ENCODE data around the gene CEP20.
"Not testable (repeated sequence)": the region's sequence is repeated elsewhere in the genome, so short reads cannot be mapped to it uniquely, and the experiment has no call there.

CEP20 gene

DNA sequence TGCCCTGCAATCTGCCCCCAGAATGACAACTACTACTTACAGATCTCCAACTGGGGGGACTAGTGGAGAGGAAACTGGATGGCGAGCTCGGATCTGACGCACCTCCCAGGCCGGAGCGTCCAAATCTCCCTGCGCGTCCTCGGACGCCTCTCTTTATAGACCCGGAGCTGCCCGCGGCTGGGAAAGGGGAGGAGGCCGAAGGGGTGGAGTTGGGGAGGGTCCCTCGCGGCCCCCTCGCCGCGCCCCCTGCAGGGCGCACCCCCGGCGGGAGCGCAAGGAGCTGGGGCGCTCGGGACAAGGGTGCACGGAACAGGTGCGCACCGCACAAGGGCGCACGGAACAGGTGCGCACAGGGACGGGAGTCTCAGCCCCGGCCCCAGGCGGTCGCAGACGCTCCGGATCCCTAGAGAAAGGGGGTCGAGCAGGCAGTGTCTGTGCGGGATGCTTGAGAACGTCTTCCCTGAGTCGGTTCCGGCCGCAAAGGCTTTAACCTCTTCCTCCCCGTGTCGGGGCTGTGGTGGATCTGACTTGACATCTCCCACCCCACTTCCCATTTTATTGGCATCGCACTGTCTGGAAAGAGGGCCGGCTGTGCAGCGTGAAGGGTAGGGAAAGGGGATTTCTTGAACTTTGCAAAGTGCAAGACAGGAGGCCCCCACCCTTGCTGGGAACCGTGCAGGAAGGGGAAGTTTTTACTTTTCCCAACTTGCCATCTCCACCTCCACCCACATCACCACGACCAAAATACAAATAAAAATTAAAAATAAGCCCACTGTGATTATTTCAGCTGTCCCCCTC, 31.3 kb downstream of the CEP20 start, which contains the start of gene MYH11:
TSS of gene MYH11 (minus strand) at position 128 of the 798 bp plus-strand sequence. CDS start 18,776 bp downstream, outside the sequence.
- no peak for DNase-seq

DNA sequence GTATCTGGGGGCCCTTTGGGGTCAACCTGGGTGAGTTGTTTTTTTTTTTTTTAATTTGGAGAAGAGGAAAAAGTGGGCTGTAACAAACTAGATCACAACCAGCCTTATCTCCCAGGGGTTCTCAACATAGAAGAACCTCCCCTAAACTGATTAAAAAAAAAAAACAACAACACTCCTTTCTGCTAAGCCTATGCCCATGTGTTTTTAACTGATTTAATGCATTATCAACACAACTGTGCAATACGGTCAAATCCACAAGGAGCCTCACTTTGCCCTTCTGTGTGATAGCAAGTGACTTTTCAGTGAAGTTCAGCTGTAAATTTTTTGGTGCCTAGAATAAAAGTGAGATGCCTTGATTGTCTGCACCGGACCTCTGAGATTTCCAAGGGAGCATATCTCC, 32.2 kb downstream of the CEP20 start:
- DNase-seq, result no peak

DNA sequence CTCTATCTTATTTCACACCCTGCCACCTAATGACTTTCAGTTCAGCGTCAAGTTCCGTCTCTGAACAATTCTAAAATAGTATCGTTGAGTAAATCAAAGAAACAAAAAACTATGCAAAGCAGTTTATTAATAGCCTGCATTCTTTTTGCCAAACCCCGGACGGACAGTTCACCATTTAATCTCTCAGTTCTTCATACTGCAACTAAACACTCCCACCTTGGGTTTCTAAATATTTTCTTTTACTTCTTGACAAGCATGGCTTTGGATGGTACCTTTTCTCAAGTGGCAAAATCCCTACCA, 32.7 kb downstream of the CEP20 start:
- no peak for DNase-seq

DNA sequence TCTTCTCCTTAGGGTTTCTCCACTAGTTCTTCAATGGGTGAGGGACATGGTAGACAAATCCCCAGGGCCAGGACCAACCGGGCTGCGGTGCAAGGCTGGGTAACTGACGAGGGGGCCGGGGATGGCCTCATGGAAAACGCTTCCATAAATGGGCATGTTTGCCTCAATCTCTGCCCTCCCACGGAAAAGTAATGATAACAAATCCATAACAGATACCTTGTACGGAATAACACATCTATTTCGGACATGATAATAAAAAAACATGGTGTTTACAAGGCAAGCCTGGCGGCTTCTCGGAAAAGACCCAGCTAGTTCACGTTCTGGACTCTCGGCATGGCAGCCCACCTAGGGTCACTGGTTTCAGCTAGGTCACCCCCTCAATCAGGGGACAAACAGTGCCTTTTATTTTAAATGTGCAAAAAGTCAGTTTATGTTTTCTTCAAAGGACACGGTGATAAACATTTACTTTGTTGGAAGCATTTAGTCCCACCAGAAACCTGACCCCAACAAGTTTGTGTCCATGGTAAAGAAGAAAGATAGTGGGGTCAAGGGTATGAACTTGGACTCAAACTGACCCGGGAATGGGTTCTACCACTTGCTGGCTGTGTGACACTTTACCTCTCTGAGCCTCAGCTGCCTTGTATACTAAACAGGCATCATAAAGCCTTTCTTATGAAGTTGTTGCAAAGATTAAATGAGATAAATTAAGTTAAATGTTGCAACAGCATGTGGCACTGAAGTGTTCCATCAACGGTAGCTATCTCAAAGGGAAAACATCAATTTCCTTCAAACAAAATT, 33.3 kb downstream of the CEP20 start:
- DNase-seq, result no peak

DNA sequence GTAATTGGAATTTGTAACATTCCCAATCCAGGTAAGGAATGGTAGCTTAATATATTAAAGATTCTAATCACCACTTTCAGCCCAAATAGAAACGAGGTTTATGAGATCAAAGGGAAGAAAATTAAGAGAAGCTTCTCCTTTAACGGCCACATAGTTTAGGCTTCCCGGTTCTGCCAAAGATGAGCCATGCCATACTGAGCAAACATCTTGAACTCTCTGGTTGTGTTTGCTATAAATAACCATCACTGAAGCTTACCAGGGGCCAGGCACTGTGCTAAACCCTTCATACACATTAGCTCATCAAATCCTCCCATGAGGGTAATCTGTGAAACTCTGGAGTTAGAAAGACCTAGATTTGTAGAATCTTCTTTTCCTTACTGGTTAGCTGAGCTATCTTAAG, 34.3 kb downstream of the CEP20 start:
- no peak for DNase-seq

DNA sequence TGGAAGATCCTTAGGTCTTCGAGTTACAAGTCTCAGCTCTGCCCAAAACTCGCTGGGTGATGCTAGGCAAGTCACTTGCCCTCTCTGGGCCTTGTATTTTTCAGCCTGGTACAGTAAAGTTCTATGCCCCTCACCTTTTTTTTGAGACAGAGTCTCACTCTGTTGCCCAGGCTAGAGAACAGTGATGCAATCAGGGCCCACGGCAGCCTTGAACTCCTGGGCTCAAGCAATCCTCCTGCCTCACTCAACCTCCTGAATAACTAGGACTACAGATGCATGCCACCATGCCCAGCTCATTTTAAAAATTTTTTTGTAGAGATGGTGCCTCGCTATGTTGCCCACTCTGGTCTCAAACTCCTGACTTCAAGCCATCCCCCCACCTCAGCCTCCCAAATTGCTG, 35.4 kb downstream of the CEP20 start:
- DNase-seq, result no peak

DNA sequence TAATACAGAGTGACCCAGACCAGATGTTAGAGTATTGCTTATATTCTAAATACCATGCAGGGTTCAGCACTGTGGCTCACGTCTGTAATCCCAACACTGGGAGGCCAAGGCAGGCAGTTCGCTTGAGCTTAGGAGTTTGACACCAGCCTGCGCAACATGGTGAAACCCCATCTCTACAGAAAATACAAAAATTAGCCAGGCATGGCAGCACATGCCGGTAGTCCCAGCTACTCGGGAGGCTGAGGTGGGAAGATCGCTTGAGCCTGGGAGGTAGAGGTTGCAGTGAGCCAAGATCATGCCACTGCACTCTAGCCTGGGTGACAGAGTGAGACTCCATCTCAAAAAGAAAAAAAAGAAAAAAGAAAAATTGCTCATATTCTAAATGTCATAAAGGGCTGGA, 37.8 kb downstream of the CEP20 start:
- DNase-seq, result not testable (repeated sequence)

DNA sequence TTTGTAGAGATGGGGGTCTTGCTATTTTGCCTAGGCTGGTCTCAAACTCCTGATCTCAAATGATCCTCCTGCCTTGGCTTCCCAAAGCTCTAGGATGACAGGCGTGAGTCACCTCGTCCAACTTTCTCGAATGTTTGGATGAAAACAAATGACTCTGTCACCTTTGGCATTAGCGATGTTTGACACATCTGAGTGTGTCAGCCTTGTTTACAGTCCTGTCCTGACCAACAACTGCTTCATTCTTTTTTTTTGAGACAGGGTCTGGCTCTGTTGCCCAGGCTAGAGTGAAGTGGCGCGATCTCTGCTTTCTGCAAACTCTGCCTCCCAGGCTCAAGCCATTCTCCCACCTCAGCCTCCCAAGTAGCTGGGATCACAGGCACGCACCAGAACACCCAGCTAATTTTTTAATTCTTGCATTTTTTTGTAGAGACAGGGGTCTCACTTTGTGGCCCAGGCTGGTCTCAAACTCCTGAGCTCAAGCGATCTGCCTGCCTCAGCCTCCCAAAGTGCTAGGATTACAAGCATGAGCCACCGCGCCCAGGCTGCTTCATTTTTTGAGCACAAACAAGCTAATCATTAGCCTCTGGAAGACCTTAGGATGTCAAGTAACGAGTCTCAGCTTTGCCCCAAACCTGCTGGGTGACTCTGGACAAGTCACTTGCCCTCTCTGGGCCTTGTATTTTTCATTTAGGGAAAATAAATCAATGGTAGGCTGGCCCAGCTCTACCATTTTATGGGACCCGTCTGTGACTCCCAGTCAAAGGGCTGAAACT, 39.0 kb downstream of the CEP20 start:
- DNase-seq, result no peak

DNA sequence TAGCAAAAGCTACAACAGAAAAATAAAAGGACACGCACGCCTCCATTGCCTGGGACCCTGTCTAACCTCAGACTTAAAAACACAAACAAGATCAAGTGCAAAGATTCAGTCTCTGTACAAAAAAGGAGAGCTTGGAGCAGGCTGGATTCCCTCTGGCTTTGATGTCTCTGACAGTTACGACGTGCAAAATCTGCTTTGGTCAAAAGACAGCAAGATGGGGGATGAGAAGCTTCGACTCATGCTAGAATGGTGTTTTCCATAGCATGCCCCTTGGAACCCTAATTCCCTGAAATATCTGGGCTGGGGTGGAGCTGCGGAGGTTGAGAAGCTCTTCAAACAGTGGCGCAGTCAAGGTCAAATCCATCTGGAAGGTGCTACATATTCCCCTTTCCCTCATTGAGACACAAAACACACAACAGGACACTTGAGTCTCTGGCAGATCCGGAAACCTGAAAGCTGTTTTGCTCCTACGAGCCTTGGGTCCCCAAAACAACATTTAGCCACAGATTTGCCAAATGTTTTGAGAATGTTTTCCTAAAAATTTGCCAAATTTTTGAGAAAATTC, 40.7 kb downstream of the CEP20 start:
- DNase-seq, result no peak

DNA sequence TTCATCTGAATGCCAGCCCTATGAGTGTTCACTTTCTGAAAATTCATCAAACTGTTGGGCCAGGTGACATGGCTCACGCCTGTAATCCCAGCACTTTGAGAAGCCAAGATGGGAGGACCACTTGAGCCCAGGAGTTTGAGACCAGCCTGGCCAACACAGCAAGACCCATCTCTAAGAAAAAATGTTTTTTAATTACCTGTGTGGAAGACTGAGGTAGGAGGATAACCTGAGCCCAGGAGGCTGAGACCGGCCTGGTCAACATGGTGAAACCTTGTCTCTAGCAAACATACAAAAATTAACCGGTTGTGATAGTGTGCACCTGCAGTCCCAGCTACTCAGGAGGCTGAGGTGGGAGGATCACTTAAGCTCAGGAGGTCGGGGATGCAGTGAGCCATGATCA, 41.9 kb downstream of the CEP20 start:
- DNase-seq, result no peak

DNA sequence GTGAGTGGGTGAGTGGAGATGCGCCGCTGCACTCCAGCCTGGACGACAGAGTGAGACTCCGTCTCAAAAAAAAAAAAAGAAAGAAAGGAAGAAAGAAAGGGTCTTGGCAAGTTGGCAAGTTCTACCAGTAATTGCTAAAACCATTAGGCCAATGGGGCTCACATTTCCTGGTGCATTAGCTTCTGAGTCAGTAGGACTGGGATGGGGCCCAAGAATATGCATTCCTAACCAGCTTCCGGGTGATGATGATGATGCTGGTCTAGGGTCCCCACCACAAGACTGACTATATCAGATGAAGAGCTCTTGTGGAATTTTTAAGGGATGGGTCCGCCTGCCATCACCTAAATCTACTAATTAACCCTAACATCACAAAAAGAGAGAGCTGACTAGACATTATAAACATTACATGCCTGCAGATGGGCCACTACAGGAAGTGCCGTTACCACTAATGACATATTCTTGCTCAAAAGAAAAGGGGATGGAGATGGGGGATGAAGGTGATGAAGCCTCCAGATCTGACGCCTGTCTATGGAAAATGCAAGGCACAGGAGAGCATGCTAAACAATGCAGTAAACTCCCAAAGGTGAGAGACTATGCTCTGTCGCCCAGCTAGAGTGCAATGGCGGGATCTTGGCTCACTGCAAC, 44.6 kb downstream of the CEP20 start:
- DNase-seq, result no peak

DNA sequence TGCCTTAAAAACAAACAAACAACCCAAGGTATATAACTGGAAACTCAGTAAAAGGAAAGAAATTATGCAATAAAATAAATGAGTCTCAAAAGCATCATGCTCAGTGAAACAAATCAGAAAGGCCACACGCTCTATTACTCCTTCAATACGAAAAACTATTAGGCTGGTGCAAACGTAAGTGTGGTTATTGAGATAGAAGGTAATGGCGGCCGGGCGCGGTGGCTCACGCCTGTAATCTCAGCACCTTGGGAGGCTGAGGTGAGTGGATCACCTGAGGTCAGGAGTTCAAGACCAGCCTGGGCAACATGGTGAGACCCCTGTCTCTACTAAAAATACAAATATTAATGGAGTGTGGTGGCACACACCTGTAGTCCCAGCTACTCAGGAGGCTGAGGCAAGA, 49.2 kb downstream of the CEP20 start:
- DNase-seq, result not testable (repeated sequence)

DNA sequence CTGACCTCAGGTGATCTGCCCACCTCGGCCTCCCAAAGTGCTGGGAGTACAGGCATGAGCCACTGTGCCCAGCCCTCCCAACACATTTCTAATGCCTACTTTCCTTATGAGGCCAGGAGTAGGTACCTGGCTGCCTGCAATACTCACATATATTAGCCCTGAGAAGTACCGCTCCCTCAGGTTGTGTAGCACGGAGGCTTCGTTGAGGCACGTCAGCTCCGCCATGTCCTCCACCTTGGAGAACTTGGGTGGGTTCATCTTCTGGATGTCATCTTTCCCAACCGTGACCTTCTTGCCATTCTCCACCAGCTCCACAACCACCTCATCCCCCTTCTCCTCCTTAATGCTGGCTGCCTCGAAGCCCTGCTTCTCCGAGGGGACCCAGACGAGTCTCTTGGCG, 50.6 kb downstream of the CEP20 start:
- no peak for DNase-seq

DNA sequence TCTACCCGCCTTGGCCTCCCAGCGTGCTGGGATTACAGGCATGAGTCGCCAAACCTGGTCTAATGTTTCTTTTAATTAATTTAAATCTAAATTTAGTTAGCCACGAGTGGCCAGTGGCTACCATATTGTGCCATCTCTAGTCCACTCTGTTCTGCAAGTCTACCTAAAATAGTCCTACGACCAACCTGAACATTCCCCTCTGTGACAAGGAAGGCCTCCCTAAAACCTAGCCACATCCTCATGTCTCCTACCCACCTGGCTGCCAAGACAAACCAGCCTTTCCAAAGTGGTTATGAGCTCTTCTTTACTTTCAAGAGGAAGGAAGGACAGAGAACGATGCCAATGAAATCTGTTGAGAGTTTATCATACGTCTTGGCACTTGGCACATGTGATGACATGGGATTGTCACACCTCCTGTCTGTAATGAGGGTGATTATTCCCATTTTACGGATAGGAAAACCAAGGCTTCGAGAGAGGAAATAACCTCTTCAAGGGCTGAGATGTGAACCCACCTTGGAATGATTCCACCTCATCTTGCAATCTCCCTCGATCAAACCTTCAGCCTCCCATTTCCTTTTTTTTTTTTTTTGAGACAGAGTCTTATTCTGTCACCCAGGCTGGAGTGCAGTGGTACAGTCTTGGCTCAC, 51.3 kb downstream of the CEP20 start:
- DNase-seq, result no peak

DNA sequence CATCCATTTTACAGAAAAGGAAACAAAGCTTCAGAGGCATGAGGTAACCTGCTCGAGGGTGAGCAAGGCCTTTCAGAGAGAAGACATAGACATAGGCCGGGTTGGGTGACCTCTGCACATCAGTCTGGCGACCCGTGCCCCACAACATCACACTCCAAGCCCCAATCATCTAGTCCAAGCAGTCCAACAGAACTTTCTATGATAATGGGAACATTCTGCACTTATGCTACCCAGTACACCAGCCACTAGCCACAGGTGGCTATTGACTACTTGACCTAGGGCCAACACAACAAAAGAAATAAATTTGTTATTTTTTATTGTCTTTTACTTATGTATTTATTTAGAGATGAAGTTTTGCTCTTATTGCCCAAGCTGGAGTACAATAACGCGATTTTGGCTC, 52.3 kb downstream of the CEP20 start:
- no peak for DNase-seq

DNA sequence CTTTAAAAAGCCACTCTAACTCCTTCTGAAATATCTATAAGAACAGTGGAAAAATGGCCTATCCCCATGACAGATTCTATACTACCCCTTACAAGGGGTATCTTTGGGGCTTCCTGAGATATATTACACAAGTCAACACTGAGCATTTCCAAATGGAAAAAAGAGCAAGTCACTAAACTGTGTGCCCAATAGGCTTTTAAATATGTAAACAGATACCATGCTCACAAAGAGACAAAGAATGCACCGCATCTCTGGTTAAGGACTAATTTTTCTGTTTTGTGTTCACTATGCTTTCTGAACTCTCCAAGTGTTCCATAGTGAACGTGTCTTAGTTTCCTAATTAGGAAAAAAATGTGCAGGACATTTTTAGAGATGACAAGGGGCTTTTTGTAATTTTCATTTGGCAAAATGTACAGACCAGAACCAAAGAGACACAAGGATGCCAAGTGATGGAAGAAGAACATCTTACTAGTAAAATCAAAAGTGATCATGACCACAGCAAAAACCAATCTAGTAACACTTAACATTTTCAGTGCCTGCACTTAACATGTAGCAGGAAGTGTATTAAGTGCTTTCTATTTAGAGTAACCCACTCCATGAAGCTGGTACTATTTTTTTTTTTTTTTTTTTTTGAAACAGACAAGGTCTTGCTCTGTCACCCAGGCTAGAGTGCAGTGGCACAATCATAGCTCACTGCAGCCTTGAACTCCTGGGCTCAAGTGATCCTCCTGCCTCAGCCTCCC, 53.1 kb downstream of the CEP20 start:
- DNase-seq, result no peak

DNA sequence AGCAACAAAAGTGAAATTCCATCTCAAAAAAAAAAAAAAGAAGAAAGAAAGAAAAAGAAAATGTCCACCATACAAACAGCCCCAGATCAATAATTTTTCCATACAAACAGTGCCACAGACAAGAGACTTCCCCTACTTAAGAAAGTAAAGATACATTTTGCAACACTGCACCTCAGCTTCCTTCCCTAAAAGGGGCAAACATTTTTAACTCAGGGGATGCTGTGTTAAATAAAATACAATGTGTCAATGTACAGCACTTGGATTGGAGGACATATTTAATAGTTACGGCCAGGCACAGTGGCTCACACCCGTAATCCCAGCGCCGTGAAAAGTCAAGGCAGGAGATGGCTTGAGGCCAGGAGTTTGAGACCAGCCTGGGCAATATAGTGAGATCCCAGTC, 53.9 kb downstream of the CEP20 start:
- DNase-seq, result no peak

DNA sequence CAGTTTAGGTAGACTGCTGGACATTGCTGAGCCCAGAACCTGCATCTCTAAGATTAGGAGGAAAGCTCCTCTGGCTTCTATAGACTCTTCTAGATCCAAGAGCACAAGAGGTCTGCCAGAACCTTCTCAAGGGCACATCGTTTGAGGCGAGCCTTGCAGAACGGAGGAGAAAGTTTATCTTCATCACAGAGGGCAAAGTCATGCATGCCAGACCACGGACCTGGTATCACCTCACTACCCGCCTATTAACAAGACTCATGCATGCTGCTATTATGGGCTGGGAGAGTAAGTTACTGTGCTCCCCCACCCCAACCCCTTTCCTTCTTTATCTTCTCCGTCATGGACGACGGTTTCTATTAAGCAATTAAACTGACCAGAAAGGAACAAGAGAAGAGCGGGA, 54.9 kb downstream of the CEP20 start:
- no peak for DNase-seq

DNA sequence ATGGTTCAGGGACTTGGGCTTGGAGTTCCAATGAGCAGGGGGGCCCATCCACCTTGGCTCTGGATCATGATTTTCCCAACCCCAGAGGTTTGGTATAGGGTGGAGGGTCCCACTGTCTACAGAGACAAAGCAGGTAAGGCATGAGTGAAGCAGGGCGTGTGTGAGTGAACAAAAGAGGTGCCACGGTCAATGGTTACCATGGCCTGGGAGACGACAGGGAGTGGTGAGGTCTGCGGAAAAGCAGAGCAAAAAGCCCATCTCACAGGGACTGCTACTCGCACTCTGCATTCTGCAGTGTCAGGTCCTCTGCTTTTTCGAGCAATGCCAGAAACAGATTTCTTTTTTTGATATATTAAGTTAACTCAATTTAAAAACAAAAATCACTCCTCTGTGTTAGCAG, 56.2 kb downstream of the CEP20 start:
- DNase-seq, result no peak

DNA sequence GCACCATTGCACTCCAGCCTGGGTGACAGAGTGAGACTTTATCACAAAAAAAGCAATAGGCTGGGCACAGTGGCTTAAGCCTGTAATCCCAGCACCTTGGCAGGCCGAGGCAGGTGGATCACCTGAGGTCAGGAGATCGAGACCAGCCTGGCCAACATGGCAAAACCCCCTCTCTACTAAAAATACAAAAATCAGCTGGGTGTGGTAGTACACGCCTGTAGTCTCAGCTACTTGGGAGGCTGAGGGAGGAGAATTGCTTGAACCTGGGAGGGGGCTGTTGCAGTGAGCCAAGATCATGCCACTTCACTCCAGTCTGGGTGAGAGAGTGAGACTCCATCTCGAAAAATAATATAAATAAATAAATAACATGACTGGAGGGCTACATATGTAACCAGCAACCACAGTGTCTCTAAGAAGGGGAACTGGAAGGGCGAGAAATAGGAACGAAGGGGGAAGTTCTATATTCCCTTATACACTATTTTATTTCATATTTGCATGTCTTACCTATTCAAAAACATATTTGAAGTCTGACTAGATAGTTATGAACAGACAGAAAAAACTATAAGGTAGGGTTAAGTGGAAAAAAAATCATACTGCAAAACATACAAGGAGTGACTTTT, 57.5 kb downstream of the CEP20 start:
- no peak for DNase-seq

DNA sequence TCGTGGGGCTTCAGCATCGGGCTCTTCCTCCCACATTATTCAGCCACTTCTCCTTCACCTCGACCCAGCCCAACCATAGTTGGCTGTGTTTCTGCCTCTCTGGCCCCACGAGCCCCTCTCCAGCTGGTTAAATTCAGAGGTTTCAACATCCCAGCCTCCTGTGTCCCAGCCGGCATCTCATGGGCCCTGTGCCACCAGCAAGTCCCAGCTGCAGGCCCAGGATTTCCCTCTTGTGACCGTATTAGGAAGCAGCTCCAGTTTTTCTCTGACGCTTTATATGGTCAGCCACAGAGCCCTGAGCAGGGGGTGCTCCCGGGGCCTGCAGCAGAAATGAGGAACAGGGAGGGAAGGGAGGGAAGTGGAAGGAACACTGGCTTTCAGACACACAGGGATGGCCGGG, 58.9 kb downstream of the CEP20 start:
- DNase-seq, result no peak

Data from CD4-positive, alpha-beta T cell treated with Interleukin-10 for 1 hour (primary cell).